GM12891 (cell line): ENCODE measurements around the gene UBQLN1.
"Not testable (repeated sequence)": the region's sequence is repeated elsewhere in the genome, so short reads cannot be mapped to it uniquely, and the experiment has no call there.

Source experiments
- DNase-seq: peaks from one replicate; pipeline ENCODE4 v3.0.0; 2011; ENCODE audit warnings: low spot score; ENCODE audit not compliant: insufficient read length
- FAIRE-seq: peaks from 2 replicates; lab custom pipeline; 2011; peaks lifted over from hg19 to GRCh38; lab: Jason Lieb, UNC
- PAX5 ChIP-seq: IDR thresholded peaks from 2 replicates; pipeline ENCODE4 v1.6.1; 2011; ENCODE audit warnings: low read length, moderate library complexity, mild to moderate bottlenecking; ENCODE audit not compliant: insufficient read depth, severe bottlenecking
- POLR2A ChIP-seq: IDR thresholded peaks from 2 replicates; pipeline ENCODE4 v1.6.1; 2011; ENCODE audit warnings: low read depth, low read length, control low read depth
- POLR2AphosphoS5 ChIP-seq: IDR thresholded peaks from 2 replicates; pipeline ENCODE4 v1.6.1; 2011; ENCODE audit warnings: low read depth, low read length, control low read depth
- POU2F2 ChIP-seq: IDR thresholded peaks from 2 replicates; pipeline ENCODE4 v1.6.1; 2011; ENCODE audit warnings: low read depth, mild to moderate bottlenecking, control low read depth, low read length, moderate library complexity
- SPI1 ChIP-seq: IDR thresholded peaks from 2 replicates; pipeline ENCODE4 v1.6.1; 2011; ENCODE audit warnings: low read depth, low read length, control low read depth
- TAF1 ChIP-seq: IDR thresholded peaks from 2 replicates; pipeline ENCODE4 v1.6.1; 2011; ENCODE audit warnings: low read depth, low read length, control low read depth

Gene UBQLN1

GRCh38 chr9:83623679-83624076 is 84.1 kb downstream of the UBQLN1 start:
- FAIRE-seq (no peak), DNase-seq (no peak)

DNA sequence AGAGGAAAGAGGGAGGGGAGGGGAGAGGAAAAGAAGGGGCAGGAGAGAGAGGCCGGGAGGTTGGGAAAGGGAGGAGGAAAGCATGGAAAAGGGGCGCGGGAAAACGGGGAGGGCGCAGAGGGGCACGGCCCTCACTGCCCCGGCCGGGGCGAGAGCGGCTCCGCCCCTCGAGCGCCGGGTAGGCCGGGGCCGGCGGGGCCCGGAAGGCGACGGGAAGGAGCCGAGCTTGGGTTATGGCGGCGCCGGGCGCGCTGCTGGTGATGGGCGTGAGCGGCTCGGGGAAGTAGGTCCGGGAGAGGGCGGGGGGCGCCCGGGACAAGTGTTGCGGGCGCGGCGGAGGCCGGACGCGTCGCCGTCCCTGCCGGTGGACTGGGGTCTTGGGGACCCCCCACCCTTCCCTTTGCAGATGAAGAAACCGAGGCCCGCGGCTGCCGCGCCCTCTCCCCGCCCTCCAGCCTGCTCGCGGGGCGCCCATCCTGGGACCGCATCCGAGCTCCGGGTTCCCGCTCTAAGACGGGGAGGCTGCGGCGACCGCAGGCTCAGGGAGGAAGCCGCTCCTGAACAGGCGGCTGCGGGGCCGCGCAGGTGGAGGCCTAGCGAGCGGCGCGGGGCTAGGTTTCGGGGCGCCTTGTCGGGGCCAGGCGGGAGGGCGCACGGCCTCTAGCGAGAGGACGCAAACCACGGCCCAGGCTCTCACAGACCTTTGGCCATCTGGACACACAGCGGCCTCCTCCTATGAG is 84.6 kb downstream of the UBQLN1 start, which contains the start of gene IDNK:
Gene IDNK (plus strand): TSS at position 205 of the 740 bp plus-strand sequence. CDS start 29 bp downstream, at position 234.
- DNase-seq (peak; percentile 71), FAIRE-seq (no peak)
- TF ChIP-seq POLR2AphosphoS5 (no peak), POLR2A (peak; percentile 75), SPI1 (no peak)

More at GRCh38 chr9:83623679-83624076, 84.1 kb downstream of the UBQLN1 start:
- no peak for TF ChIP-seq POLR2A
- 0 out of 2 replicates have a peak, but pooled peaks have one; percentile 21 for TF ChIP-seq TAF1
- TF ChIP-seq POU2F2 = no peak
- TF ChIP-seq SPI1 = no peak

GRCh38 chr9:83622433-83622938 is 85.3 kb downstream of the UBQLN1 start:
- no peak for FAIRE-seq
- DNase-seq = no peak

GRCh38 chr9:83620841-83621636 is 86.7 kb downstream of the UBQLN1 start:
- TF ChIP-seq POU2F2 (no peak), POLR2A (no peak), SPI1 (no peak), TAF1 (no peak), POLR2AphosphoS5 (no peak), PAX5 (no peak)
- FAIRE-seq (peak; percentile 45), DNase-seq (no peak)

More at GRCh38 chr9:83622433-83622938, 85.3 kb downstream of the UBQLN1 start:
- no peak for TF ChIP-seq PAX5
- no peak for TF ChIP-seq POLR2AphosphoS5
- TF ChIP-seq TAF1 = no peak
- no peak for TF ChIP-seq POLR2A
- no peak for TF ChIP-seq POU2F2
- no peak for TF ChIP-seq SPI1

DNA sequence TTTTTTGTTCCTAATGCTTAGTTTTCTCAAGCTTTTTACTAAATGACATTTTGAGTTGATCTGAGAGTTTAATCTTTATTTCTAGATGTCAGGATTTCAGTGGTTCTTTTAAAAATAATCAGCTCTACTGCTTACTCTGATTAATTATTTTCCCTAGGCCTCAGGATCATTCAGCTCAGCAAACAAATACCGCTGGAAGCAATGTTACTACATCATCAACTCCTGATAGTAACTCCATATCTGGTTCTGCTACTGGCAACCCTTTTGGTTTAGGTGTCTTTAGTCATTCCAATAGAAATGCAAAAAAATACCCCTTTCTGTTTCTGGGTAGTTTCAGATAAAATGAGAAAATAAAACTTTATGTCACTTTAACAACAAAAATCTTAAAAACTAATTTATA is 90.5 kb downstream of the UBQLN1 start:
- DNase-seq (no peak), FAIRE-seq (no peak)
- TF ChIP-seq TAF1 (no peak), PAX5 (no peak), POU2F2 (no peak), POLR2A (no peak), POLR2AphosphoS5 (no peak), SPI1 (no peak)

DNA sequence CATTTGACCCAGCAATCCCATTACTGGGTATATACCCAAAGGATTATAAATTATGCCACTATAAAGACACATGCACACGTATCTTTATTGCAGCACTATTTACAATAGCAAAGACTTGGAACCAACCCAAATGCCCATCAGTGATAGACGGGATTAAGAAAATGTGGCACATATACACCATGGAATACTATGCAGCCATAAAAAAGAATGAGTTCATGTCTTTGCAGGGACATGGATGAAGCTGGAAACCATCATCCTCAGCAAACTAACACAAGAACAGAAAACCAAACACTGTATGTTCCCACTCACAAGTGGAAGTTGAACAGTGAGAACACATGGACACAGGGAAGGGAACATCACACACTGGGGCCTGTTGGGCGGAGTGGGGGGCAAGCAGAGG is 94.5 kb downstream of the UBQLN1 start:
- not testable (repeated sequence) for FAIRE-seq

More for the DNA sequence above, 94.5 kb downstream of the UBQLN1 start:
- not testable (repeated sequence) for DNase-seq
